Esophagus muscularis mucosa (tissue), 4 donors: ENCODE measurements around the gene KSR1.
"Not testable (repeated sequence)": the region's sequence is repeated elsewhere in the genome, so short reads cannot be mapped to it uniquely, and the experiment has no call there.

Experiments used
- CTCF ChIP-seq, 3 experiments: fragments of 200-600 bp in 2 of 3; fragments of 450-650 bp in 1 of 3; sonication (generic) in 2 of 3; IDR thresholded peaks; one replicate each; pipeline ENCODE4 v1.5.1; 2017 to 2019; ENCODE audit warnings: antibody characterized with exemption in 3 of 3, mild to moderate bottlenecking in 2 of 3, moderate library complexity in 1 of 3
- EP300 ChIP-seq: sonication (generic); formaldehyde crosslinking; IDR thresholded peaks from one replicate; pipeline ENCODE4 v1.6.1; 2017; ENCODE audit warnings: antibody characterized with exemption
- POLR2A ChIP-seq: fragments of 450-650 bp; IDR thresholded peaks from one replicate; pipeline ENCODE4 v1.6.1; 2017; ENCODE audit warnings: antibody characterized with exemption, moderate library complexity, mild to moderate bottlenecking, low read depth
- POLR2AphosphoS5 ChIP-seq, 2 donors: sonication (generic); formaldehyde crosslinking; IDR thresholded peaks; one replicate each; pipeline ENCODE4 v1.6.1; 2017; ENCODE audit warnings: antibody characterized with exemption in 2 of 2

- not testable (repeated sequence) for TF ChIP-seq CTCF (IDR thresholded peaks at IDR 0.05); POLR2A; EP300; POLR2AphosphoS5 (IDR thresholded peaks at IDR 0.05)
These were observed 189.4 kb downstream of the KSR1 start for GRCh38 chr17:27645621-27646020.
